HG03064 (cell line): Measurements from ENCODE around the gene SMYD1.
A peak's percentile ranks its signal among the peaks of the same experiment; 100 is the strongest.

Experiments
- ATAC-seq: cut with Tn5 transposase; IDR thresholded peaks from one replicate; pipeline ENCODE4 v1.9.1; 2021; ENCODE audit warnings: low read depth; ENCODE audit not compliant: unreplicated experiment

Gene SMYD1

GRCh38 chr2:88055371-88056128 lies 12.1 kb upstream of the SMYD1 start, which contains the start of gene KRCC1:
Gene KRCC1, minus strand, starts transcription at chr2:88055783. Its CDS starts 27,220 bp downstream, at chr2:88028563.
- ATAC-seq, result peak; percentile 94

GRCh38 chr2:88057437-88057844 lies 10.2 kb upstream of the SMYD1 start:
- no peak for ATAC-seq

GRCh38 chr2:88058191-88058590 lies 9.4 kb upstream of the SMYD1 start:
- no peak for ATAC-seq

GRCh38 chr2:88059979-88060906 lies 7.4 kb upstream of the SMYD1 start:
- no peak for ATAC-seq

- no peak for ATAC-seq
Measured at GRCh38 chr2:88060907-88061275, 6.7 kb upstream of the SMYD1 start.

GRCh38 chr2:88061295-88061694 lies 6.3 kb upstream of the SMYD1 start:
- ATAC-seq, result no peak

GRCh38 chr2:88066543-88066942 lies 1.1 kb upstream of the SMYD1 start:
- ATAC-seq, result no peak

- no peak for ATAC-seq
Measured at GRCh38 chr2:88067189-88067588, 436 bp upstream of the SMYD1 start.

GRCh38 chr2:88068044-88068443 lies 419 bp downstream of the SMYD1 start:
- no peak for ATAC-seq

GRCh38 chr2:88069117-88069516 lies 1.5 kb downstream of the SMYD1 start:
- no peak for ATAC-seq

- no peak for ATAC-seq
Measured at GRCh38 chr2:88070055-88070454, 2.4 kb downstream of the SMYD1 start.

- no peak for ATAC-seq
Measured at GRCh38 chr2:88071365-88071764, 3.7 kb downstream of the SMYD1 start.

- ATAC-seq, result no peak
Measured at GRCh38 chr2:88074150-88074549, 6.5 kb downstream of the SMYD1 start.

- ATAC-seq, result no peak
Measured at GRCh38 chr2:88074854-88075292, 7.2 kb downstream of the SMYD1 start.

- ATAC-seq, result no peak
Measured at GRCh38 chr2:88077080-88077479, 9.5 kb downstream of the SMYD1 start.

- no peak for ATAC-seq
Measured at GRCh38 chr2:88078643-88079172, 11.1 kb downstream of the SMYD1 start.

GRCh38 chr2:88080545-88080944 lies 12.9 kb downstream of the SMYD1 start:
- ATAC-seq, result no peak

GRCh38 chr2:88081924-88082608 lies 14.4 kb downstream of the SMYD1 start:
- ATAC-seq, result no peak

GRCh38 chr2:88082781-88083180 lies 15.2 kb downstream of the SMYD1 start:
- ATAC-seq, result no peak

- ATAC-seq, result no peak
Measured at GRCh38 chr2:88085099-88085498, 17.5 kb downstream of the SMYD1 start.

GRCh38 chr2:88085602-88086001 lies 18.0 kb downstream of the SMYD1 start:
- ATAC-seq, result no peak
